VCaP (cell line): Measurements from ENCODE around the gene STK39.

Experiments
- H3K27ac ChIP-seq: fragments of 450-650 bp; 2 replicates; pipeline ENCODE4 v1.5.1; 2017
- TF ChIP-seq, protein P1 (sequence below): fragments of 450-650 bp; conservative IDR thresholded peaks from 2 replicates; pipeline ENCODE4 v1.5.1; 2017; ENCODE audit warnings: mild to moderate bottlenecking, moderate library complexity

Gene STK39

DNA sequence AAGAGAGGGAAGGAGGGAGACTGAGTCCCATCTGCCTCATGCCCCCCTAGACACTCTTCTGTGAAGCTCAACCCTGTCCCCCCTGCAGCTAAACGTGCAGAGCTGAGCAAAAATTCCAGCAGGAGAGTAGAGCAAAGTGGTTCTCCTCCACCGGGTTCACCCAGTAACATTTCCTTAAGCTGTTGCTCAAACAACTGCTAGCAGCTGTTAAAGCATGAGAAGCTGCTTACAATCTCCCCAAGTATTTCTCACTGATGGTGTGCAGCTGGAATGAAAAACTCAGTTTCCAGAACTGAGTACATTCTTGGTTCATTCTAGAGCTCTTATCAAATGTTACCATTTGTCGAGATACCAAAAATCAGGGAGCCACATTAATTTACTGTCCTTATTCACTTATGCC is 92.3 kb downstream of the STK39 start:
- TF ChIP-seq, protein P1, sequence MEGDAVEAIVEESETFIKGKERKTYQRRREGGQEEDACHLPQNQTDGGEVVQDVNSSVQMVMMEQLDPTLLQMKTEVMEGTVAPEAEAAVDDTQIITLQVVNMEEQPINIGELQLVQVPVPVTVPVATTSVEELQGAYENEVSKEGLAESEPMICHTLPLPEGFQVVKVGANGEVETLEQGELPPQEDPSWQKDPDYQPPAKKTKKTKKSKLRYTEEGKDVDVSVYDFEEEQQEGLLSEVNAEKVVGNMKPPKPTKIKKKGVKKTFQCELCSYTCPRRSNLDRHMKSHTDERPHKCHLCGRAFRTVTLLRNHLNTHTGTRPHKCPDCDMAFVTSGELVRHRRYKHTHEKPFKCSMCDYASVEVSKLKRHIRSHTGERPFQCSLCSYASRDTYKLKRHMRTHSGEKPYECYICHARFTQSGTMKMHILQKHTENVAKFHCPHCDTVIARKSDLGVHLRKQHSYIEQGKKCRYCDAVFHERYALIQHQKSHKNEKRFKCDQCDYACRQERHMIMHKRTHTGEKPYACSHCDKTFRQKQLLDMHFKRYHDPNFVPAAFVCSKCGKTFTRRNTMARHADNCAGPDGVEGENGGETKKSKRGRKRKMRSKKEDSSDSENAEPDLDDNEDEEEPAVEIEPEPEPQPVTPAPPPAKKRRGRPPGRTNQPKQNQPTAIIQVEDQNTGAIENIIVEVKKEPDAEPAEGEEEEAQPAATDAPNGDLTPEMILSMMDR: no peak
- no peak overlapping the region for H3K27ac ChIP-seq

DNA sequence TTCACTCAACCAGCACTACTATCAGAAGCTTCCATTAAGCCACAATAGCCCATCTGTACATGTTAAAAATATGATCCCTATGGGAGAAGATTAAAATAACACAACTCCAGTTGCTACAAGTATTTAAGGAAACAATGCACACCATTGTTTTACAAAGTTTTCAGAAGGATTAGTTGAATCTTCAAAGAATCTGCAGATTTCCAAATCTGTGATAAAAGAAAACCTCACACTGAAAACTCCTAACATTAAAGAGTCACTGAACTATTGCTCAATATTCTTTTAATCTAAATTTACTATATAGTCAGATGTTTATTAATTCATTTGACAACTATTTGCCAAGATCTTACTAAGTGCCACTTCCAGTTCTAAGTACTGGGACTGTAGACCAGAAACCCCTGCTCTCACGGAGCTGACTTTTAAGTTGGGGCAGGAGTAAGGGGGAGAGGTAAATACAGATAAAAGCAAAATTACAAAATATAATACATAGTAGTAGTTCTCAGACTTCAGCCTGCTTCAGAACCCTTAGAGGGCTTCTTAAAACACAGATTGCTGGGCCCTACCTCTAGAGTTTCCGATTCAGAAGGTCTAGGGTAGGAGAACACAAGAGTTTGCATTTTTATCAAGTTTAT is 94.4 kb downstream of the STK39 start:
- TF ChIP-seq, protein P1: no peak
- H3K27ac ChIP-seq: no peak overlapping the region

DNA sequence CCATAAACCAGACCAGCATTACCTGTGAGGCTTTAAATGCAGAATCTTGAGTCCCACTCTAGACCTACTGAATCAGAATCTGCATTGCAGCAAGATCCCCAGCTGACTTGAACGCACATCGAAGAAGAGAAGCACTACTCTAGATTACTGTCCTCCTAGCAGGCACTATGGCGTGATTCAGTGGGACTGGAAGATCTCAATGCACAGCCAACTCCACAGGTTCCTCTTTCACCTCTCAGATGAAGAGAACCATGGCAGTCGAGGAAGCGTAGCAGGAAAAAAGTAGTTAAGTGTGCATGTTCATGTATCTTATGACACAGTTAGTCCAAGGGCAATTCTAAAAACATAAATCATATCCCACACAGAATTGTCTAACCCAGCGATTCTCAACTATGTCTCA is 97.4 kb downstream of the STK39 start:
- TF ChIP-seq, protein P1: no peak
- H3K27ac ChIP-seq: no peak overlapping the region

DNA sequence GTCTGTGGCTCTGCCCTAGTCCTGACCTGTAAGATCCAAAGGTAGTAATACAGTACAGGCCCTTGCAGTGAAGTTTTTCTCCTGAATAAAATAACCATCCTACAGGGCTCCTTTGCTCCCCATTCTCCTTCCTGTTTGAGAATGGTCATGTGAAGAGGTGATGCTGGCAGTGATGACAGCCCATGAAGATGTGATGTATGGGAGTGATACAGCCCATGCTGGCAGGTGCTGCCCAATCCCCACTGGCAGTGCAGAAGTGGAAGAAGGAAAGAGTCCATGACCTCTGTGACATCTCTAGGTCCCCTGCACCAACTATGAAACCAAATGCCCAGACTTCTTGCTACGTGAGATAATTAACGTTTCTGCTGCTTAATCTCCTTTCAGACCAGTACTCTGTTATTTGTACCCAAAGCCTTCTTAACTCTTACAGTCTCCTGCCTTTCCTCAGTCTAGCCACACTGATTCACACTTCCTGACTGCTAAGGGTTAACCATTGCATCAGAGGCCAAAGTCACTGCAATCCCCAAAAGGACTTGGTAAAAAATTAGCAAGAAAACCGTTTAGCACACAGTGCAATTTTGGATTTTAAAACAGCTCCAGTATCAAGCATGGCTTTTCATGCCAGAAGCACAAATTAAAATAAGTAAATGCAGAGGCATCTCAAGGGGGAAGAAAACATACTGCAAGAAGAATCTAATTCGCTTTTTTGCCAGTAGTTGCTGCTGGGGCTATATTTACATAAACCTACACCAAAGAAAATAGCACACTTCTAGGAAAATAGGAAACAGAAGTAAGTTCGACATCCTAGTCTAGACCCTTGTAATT is 98.0 kb downstream of the STK39 start:
- no peak overlapping the region for H3K27ac ChIP-seq
- TF ChIP-seq, protein P1: no peak

DNA sequence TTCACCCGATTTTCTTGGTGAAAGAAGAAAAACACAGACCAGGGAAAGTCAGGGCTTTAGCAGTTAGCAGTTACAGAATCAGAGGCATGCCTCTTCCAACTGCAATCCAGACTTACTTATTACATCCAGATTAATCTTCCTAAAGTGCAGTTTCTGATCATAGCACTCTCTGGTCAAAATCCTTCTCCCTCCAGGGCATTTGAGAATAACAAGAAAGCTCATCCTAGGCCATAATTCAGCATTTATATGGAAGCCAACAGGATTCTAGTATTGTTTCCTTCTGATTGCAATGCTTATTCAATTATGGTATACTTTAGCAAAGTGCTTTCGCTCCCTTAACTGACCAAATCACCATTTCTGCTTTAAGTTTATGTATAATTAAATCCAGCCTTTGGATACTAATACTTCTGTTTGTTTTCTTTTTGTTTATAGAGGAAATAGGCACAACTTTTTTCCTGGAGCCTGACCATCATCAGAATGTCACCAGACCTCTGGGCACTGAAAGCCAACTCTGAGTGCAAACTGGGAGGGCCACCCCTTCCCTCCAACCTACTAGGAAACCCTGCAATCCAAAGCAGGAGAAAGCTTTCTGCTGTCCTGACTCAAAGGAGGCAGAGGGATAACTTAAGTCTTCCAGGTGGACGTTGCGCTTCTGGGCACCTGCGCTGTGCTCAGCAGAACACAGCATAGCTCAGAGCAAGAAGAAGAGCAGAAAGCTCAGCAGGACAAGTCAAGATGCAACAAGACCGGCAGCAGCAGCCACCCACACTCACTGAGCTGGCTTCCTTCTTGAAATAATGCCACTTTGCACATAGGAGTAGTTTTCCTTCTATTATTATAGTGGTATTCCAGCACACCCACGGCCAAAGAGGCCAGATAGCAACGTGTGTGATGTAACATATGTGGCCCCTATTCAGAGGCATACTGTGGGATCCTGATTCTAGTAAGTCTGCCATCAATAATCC is 99.3 kb downstream of the STK39 start:
- TF ChIP-seq, protein P1: no peak
- no peak overlapping the region for H3K27ac ChIP-seq

DNA sequence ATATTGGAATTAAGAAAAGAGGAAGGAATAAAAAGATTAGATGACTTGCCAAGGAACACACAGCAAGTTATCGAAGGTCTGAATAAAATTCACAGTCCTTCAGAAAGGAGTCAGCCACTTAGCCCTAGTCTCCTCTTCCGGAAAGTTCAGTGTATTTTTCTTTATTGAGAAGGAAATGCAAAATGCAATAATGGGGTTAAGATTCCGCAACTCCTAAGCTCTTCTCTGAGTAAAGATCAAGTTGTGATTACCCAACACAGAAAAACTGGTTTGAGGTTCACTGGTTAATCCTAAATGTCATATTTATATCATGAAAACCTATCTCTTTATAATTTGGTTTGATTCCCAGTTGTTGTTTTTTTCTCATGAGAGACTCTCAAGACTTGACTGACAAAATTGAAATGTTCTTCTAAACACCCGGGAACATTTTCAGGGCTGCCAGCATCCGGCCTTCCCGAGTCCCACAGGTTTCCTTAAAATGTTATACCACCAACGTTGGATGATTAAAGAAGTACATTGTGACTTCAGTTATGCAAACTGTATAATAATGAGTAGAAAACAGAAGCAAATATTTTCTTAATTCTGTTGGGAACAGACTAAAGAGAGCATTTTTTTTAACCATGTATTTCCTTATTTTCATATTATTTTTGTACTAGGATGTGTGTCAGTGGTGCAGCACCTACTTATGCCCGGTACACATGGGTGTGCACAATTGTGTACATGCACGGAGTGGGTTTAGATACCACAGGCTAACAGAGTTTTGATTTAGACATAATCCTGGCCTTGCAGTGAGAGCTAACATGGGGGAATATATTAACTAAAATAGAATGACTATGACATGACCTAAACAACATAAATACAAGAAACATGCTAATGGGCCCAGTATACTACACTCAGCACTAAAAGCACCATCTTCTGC is 100.2 kb downstream of the STK39 start:
- H3K27ac ChIP-seq: no peak overlapping the region
- TF ChIP-seq, protein P1: no peak
